ENCODE data around the gene AFDN.

AFDN gene

GRCh38 chr6:167796192-167796981, 30.3 kb upstream of the AFDN start:
- DNase-seq (ENCODE audit: low read depth in 2 of 2) = no peak

DNA sequence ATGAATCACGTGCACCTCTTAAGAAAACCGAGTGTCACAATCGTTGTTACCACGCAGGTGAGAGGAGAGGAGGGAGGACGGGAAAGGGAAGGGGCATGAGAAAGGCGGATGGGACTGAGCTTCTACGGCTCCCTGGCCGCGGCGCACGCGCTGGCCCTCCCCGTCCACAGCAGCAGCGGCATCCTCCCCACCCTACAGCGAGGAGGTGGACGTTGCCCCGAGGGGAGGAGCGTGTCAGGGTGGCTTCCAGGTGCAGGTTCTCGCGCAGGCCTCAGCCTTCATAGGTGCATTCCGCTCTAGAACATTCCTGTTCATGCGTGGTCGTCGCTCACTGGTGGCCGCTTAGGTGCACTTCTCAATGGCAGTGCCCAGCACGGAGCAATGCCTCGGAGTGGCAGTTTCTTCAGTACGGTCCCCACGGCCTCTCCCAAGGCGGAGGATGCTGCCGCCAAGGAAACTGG, 29.7 kb upstream of the AFDN start:
- no peak for DNase-seq (ENCODE audit: low read depth in 2 of 2)

DNA sequence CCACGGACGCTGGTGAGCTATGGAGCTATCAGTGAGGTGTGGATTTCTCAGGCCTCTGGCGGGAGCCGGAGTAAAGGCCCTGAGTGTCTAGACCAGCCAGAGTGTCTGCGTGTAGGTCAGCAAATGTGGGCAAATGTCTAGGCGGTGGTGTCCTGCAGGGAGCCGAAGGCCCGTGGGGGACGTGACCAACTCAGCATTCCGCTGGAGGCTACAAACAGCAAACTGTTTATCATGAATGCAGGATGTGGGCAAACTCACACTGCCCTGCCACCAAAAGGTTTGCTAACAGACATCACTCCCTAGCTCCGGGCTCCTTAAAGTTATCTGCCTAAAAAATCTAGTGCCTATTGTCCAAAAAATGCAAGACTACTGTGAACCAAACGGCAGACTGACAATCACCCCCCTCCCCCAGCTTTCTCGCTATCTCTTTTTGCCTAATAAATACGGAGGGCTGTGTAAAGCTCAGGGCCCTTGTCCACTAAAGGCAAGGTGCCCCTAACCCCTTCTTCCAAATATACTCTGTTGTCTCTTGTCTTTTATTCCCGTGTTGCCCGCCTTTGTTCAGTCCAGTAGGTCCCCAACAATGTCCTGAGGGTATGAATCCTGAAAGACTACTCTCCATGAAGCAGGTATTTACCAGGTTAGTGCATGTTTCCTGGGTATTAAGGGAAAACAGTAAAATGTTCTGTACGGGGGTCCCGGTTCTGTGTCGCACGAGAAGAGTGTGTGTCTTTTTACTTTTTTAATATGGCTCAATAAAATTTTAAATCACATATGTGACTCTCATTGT, 29.0 kb upstream of the AFDN start:
- DNase-seq (ENCODE audit: low read depth in 2 of 2) = no peak

DNA sequence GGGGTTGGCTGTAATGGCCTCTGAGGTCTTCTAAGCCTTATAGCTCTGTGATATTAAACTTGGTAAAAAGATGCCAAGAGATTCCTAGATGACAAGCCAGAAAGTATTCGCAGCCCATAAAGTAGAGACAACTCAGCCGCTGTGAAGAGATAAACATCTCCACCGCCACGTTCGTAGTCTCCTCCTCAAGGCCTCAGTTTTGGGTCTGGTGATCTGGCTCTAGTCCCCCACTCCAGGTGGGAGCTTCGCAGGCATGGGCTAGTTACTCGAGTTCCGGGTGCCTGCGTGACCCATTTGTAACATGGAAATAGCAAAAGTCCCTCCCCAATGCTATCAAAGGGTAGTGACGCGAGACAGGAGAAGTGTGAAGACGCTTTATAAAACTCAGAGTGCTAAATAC, 28.3 kb upstream of the AFDN start:
- DNase-seq (ENCODE audit: low read depth in 2 of 2) = no peak

- no peak for DNase-seq (ENCODE audit: low read depth in 2 of 2)
Measured at GRCh38 chr6:167799033-167799821, 27.5 kb upstream of the AFDN start.

- no peak for DNase-seq (ENCODE audit: low read depth in 2 of 2)
Measured at GRCh38 chr6:167800549-167800948, 26.2 kb upstream of the AFDN start.

DNA sequence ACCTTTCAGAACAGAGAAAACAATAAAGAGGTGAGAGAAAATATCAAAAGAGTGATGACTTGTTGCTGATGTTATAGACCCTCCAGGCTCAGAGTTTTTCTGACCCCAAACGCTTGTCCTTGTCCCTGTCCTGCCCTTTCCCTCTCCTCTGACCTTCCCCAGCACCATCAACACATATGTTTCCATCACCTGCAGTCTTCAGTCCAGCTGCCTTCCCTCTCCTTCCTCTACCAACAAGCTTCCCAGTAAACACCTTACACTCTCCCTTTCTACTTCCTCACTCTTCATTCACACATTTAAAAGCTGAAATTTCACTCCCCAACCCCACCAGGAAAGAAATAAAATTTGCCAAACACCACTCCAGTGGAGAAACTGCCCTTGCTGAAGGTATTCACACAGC, 25.4 kb upstream of the AFDN start:
- DNase-seq (ENCODE audit: low read depth in 2 of 2) = no peak

- no peak for DNase-seq (ENCODE audit: low read depth in 2 of 2)
Measured at GRCh38 chr6:167802339-167802738, 24.4 kb upstream of the AFDN start.

- DNase-seq (ENCODE audit: low read depth in 2 of 2) = no peak
Measured at GRCh38 chr6:167803816-167804215, 22.9 kb upstream of the AFDN start.

- no peak for DNase-seq (ENCODE audit: low read depth in 2 of 2)
Measured at GRCh38 chr6:167804281-167805013, 22.3 kb upstream of the AFDN start.

DNA sequence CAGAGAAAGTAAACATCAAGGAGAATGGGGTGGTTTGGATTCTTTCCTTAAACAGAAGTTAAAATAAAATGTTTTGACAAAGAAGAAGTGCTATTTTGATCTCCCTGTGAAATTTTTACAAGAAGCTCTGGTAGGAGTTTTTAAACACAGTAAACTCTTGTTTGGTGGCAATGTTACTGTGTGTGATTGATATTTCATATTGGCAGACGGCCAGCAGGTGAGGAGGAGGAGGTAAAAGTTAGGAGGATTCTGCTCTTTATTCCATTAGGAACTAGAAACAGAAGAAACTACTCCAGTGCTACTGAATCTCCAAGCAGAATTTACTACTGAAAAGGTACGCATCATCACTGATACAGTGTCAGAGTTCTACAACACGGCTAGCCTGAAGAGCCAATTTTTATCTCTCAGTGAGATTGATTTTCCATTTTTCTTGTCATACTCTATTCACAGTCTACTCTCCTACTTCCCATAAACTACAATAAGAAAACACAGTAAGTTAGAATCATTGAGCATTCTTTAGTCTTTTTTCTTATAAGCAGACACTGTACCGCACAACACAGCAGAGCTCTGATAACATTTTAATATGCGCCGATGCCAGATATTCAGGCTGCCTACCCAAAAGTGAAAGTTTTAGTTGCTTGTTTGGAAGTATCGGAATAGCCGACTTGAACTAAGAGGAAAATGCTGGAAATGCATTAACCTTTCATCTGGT, 21.2 kb upstream of the AFDN start:
- DNase-seq (ENCODE audit: low read depth in 2 of 2) = no peak

DNA sequence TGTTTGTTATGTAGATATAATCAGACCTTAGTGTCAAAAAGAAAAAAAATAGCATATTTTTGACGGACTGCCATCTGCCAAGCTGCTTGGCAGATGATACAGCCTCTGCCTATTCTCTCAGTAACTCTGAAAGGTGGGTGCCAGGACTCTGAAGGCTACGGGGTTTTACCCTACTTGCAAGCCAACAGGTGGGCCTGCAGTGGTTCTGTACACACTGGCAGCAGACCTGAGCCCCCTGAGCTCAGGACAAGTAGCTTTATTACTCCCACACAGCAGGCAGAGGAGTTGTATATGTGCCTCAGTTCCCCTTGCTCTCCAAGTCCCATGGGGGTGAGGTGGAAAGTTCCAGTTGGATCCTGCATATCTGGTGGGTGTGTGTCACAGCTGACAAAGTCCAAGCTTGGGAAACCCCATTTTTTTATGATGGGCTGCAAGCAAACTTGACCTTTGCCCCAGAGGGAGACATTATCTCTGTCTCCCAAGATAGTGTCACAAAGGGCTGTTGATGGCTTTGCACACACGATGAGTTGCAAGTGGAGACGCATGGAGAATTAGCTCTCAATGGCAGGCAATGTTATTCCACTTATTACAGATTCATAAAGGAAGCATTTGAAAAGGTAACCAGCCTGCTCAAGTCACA, 20.5 kb upstream of the AFDN start:
- no peak for DNase-seq (ENCODE audit: low read depth in 2 of 2)

GRCh38 chr6:167807200-167807599, 19.5 kb upstream of the AFDN start:
- DNase-seq (ENCODE audit: low read depth in 2 of 2) = no peak

GRCh38 chr6:167807756-167808155, 19.0 kb upstream of the AFDN start:
- DNase-seq (ENCODE audit: low read depth in 2 of 2) = no peak

DNA sequence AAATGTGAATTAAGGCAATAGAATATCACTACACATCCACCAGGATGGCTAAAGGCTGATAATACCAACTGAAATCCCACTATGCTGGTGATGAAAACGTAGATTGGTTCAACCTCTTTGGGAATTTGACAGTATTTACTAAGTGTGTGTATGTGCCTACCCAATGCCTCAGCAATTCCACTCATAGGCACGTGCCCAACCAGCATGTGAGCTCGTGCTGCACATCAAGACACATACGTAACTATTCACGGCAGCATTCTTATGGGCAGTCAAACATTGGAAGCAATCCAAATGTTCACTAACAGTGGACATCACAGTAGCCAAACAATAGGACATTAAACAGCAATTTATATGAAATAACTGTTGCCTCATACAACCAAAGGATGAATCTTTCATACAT, 15.7 kb upstream of the AFDN start:
- no peak for DNase-seq (ENCODE audit: low read depth in 2 of 2)

GRCh38 chr6:167811442-167812087, 15.1 kb upstream of the AFDN start:
- no peak for DNase-seq (ENCODE audit: low read depth in 2 of 2)

DNA sequence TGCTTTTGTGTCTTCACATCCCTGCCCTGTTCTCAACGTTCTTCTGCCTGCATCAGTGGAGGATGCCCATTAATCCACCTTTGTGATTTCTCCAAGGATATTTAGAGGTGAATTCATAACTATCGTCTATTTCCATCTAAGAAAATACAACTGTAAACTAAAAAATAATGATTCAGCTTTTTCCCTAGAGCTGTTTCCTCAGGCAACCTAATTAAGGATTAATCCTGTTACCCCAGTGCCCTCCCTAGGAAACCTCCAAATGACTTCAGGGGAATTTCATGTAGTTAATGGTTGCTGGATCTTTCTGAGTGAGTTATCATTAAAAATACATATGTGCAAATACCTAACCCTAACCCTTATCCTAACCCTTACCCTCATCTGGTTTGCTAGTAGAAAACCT, 14.6 kb upstream of the AFDN start:
- no peak for DNase-seq (ENCODE audit: low read depth in 2 of 2)

- no peak for DNase-seq (ENCODE audit: low read depth in 2 of 2)
Measured at GRCh38 chr6:167815296-167815980, 11.3 kb upstream of the AFDN start.

- no peak for DNase-seq (ENCODE audit: low read depth in 2 of 2)
Measured at GRCh38 chr6:167817016-167817415, 9.7 kb upstream of the AFDN start.

All from stimulated activated CD8-positive, alpha-beta memory T cell treated with anti-CD3 and anti-CD28 coated beads, Interleukin-2, amount 100 ng/mL, for 48 hours (primary cell).